SKM-1 (cell line): ENCODE results near the gene NTSR1.
A peak's percentile ranks its signal among the peaks of the same experiment; 100 is the strongest.

Experiments
- DNase-seq: peaks from one replicate; lab custom pipeline; 2025; ENCODE audit not compliant: unreplicated experiment; lab: John Stamatoyannopoulos, UW

The NTSR1 gene

DNA sequence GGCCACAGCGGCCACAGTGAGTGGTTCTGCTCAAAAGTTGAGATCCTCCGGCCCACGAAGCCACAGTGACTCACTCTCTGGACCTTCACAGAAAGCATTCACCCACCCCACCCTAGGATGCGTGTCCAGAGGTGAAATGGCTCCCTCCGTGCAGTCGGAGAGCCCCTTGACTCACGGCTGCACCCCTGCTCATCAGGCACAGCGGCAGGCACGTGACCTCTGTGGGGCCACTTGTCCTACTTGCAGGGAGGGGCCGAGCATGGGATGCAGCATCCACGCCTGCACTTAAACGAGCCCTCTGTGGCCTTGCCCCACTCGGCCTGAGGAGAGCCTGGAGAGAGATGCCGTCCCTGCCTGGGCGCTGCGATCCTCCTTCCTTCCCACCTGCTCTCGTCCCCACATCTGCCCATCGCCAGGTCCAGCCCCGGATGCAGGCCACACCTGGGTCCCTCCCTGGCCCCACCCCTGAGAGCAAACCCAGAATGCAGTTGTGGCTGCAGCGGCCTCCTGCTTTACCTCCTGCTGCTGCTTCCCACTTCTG lies 28.7 kb downstream of the NTSR1 start:
- DNase-seq, result no peak

DNA sequence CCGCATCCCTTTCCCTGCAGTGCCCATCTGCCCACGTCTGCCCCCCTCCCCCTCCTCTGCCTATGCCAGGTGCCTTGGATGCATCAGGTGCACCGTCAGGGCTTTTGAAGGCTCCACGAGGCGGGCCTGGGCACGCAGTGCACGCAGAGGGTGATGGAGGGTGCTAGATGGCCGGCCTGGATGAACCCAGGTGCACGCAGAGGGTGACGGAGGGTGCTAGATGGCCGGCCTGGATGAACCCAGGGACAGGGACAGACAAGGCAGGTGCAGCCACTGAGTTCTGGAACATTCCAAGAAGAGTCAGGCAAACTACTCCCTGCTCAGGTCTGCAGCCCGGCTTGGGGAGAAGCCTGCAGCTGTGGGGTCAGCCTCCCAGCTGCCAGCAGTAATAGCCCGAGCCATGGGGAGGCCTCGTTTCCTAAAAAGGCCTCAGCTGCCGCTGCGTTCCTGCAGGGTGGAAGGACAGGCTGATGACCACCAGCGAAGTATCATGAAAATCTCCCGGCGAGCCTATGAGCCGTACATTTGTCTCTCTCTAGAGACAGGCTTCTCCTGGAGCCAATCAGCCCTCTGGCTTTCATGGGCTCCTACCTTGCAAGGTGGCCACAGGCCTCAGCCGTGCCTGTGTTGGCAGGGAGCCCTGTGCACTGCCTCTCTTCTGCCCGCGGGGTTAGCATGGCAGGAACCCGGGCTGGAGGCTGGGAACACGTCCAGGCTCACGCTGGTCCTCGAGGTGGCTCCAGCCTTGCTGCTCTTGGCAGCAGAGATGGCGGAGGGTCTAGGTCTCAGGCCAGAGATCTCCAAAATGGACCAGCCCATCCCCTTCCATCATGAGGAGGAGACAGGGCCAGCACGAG lies 29.6 kb downstream of the NTSR1 start:
- no peak for DNase-seq

DNA sequence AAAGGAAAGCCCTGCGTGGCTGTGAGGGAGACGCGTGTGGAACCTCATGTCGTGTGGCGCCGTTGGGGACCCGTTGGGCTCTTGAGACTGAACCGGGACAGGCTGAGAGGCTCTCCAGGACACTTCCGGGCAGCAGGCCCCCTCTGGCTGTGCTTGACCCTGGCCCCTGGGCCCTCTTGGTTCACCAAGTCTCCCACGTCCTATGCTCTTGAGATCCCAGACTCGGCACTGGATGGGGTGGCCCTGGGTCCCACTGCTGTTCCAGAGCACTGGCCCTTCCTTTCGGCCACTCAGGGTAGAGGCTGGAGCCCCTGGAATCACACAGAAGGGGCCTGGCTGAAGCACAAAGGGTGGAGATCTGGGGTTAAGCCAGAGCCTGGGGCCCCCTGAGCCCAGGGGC lies 30.4 kb downstream of the NTSR1 start:
- no peak for DNase-seq

DNA sequence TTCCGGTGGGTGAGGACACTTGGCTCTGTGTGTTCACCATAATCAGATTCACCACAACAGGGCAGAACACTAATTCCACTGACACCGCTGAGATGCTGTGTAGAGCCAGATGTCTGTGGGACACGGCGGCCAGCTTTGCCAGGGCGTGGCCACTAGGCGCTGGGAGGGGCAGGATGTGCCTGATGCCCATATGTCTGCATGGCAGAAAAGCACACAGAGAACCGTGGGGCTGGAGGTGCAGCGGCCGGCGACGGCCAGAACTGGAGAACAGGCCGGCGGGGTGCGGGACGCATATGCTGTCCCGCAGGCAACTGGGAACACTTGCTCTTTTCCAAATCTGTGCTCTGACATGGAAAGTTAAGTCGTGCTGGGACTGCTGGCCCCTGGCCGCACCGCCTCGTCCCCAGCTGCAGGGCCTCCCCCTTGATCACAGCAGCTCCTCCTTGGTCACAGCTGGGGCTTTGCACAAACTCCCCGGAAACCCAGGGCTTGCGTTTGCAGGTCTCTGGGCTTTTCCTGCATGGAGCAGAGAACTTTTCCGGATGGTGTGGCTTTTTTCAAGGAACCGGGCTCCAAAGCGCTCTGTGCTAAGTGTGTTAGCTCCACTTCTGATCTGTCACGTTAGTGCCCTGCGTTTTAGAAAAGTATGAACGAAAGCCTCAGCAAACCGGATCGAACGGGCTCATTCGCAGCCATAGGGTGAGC lies 31.1 kb downstream of the NTSR1 start:
- no peak for DNase-seq

DNA sequence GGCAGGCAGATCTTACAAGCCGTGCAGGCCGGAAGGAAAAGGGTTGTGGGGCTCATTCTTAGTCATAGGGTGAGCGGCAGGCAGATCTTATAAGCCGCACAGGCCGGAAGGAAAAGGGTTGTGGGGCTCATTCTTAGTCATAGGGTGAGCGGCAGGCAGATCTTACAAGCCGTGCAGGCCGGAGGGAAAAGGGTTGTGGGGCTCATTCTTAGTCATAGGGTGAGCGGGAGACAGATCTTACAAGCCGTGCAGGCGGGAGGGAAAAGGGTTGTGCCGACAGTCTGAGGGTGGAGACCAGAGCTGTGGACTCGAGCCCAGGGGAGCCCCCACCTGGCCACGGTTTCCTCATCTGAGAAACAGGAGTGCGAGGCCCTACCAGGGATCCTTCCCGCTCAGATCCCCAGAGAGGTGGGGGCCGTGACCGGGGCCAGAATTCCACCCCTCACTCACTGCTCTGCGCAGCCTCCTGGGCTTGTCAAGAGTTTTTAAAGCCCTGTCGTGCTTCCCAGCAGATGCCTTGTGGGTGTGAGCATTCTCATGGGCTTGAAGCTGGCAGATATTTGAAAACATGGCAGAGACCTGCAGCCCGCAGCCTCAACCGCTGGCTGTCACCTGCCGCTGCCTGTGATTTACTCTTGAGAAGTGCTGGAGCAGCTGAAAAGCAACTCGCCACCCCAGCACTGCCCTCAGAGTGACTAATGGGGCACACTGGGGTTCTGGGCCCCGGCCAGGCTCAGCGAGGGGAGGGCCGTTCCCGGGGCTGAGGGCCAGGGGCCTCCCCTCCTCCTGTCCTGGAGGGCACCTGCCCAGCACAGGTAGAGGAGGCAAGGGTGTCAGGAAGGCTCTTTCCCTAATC lies 31.9 kb downstream of the NTSR1 start:
- peak; percentile 65 for DNase-seq

DNA sequence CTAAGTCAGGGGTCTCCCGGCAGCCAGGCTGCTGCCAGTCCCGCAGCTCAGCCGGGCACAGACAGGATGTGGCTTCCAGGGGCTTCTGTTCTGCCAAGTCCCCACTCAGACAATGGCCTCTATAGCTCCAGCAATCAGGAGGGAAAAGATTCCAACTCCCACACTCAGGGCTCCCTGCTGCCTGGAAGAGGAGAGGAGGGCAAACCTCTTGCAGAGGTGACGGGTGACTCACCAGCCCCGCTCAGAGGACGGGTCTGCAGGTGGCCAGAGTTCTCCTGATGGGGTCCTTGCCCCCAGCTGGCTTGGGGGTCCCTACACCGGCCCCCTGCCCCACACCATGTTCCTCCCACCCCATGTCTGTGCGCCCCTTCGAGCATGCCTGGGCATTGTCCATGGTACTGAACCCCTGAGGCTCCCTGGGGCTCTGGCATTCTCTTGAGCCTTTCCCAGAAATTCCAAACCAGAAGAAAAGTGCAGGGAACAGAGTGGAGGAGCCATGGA lies 32.6 kb downstream of the NTSR1 start:
- no peak for DNase-seq

DNA sequence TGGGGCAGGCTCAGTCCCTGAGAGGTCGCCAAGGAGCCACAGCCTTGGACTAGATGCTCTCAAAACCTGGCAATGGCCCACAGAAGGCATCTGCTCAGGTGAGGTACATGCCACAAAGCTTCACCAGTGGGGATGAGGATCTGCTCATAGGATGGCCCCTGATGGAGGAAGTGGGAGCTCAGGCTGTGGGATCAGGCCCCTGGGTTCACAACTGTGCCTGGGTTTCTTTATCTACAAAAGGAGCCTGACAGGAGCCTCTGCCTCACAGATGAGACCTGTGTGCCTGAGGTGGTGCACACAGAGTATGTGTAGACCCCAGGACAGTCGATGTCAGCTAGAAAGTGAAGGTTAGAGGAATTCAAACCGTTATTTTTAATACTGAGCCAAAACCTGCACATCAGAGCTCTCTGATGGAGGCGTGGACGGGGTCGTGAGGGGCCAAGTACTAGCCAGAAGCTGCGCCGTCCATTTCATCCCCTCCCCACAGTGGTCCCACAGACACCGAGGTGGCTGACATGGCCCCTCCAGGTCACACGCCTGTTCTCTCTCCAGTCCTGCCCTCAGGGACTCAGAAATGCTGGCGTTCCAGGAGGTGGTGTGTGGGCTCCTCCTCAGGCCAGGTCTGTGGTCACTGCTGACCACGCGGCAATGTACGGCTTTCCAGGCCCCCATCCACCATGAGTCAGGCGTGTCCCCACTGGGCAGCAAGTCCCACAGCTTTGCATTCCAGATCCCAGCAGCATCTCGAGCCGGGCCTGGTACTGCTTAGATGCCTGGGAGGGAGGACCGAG lies 33.3 kb downstream of the NTSR1 start:
- DNase-seq, result no peak

DNA sequence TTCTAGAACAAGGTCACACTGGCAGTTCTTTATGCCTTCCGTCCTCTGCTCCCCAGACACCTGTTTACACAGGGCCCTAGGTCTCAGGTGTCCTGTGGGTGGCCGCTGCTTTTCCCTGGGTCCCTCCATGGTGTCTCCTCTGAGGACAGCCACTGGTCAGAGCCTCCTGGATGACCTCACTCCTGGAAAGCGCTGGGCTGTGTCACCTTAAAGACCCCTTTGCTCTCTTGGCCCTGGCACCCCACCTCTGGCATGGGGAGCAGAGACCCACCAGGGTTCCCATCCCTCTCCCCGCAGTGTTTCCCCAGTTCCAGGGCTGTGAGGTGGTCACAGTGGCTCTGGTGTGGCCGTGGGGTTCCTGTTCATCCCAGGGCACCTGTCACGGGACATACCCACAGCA lies 33.9 kb downstream of the NTSR1 start:
- no peak for DNase-seq

DNA sequence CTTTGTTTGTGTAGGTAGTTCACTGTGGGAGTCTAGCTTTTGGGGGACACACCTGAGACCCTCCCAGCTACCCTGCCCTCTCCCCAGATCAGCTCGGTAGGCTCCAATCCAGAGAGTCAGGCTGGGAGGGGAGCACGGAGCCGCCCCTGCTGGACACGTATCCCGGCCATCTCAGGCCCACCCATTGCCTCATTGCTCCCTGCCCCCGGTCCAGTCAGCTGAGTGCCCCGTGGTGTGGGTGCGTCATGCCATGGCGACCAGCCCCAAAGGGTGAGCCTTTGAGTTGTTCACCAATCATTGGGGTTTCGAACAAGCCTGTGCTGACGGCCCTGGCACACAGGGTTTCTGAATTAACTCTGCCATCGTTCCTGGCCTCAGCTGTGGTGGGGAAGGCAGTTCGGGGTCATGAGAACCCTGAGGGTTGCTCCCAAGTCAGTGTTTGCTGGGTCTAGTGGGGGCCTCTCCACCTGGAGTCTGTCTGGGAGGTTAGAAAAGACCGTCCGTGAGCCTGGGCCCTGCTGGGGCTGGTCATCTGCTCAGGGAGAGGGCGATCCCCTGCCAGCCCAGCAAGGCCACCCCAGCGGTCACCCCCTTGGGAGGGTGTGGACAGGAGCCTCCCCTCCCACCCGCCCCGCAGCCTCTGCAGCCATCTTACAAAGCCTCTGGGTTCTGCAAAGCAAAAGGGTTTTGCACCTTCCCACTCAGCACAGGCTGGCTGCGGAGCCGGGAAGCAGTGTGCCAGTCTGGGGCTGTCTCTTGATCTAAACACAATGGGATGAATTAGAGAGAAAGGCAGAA lies 34.5 kb downstream of the NTSR1 start:
- DNase-seq, result no peak

DNA sequence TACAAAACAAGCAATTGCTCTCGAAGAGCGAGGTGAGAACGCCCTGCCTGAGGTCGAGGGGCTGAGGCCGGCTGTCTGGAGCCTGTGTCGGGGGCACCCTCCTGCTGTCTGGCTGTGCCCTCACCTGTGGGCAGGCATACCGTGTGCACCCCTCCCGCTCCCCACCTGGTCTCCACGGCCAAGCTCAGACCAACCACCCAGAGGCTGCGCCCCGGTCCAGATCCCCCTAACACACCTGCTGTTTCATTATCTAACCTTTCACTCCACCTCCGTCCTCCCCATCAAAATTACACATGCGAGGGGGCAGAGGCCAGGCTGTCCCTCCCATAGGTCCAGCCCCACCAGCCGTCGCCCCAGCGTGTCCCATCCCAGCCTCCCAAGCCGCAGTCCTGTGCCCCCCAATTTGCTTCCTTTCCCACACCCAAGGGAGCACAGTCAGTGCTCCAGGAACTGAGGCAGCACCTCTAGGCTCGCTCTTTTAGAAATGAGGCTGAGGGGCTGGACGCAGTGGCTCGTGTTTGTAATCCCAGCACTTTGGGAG lies 35.2 kb downstream of the NTSR1 start:
- DNase-seq, result no peak

DNA sequence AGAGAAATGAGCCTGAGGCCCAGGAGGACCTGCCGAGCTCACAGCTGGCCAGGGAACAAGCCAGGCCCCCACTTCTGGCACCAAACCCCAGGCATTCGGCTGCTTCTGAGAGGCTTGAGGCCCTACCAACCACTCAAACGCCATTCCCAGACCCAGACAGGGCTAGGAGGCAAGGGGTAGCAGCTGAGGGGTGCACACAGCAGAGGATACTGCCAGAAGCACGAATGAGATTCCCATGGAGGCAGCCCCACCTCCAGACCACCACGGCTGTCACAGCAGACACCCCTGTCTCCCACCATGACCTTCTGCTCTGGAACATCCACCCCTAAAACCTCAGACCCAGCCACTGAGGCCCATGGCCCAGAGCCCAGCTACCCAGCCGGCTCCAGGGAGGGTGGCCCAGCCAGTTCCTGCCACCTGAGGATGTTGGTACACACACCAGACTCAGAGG lies 36.1 kb downstream of the NTSR1 start:
- no peak for DNase-seq

DNA sequence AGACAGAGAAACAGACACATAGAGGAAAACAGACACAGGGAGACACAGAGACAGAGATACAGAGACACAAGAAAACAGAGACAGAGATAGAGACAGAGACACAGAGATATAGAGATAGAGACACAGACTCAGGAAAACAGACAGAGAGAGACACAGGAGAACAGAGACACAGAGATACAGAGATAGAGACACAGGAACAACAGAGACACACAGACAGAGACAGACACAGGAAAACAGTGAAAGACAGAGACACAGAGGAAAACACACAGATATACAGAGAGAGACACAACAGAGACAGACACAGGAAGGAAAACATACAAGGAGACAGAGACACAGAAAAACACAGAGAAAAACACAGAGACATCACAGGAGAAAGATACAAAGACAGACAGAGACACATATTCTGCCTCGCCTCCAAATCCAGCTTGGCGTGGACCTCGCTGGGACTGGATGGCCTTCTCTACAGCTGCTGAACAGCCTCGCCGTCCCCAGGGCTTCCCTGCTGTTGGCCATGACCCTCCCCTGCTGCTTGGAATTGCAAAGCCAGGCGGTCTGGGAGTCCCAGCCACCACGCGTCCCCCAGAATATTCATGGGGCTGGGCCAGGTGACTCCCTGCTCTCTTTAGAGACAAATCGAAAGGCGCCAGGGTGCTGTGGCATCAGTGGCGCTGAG lies 36.8 kb downstream of the NTSR1 start:
- DNase-seq, result no peak

DNA sequence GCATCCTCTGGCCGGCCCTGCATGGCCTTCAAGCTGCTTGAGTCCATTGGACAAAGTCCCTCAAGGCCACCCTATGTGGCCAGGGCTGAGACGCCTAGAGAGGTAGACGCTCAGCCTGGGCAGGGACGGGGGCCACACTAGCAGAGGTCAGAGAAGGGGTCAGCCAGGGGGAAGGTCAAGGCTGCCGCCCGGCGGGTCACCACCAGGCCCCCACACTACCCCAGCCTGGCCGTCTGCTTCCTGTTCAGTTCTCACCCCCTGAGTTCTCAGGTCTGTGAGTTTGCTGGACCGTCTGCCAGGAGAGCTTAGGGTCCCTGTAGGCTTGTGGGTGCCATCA lies 37.3 kb downstream of the NTSR1 start:
- no peak for DNase-seq

DNA sequence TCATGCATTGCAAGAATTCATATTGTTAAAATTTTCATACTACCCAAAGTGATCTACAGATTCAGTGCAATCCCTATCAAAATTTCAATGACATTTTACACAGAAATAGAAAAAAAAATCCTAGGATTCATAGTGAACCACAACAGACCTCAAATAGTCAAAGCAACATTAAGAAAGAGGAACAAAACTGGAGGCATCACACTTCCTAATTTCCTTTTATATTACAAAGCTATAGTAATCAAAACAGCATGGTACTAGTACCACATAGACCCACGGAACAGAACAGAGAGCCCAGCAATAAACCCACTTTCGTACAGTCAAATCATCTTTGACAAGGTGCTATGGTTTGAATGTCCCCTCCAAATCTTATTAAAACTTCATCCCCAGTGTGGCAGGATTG lies 39.7 kb downstream of the NTSR1 start:
- no peak for DNase-seq

DNA sequence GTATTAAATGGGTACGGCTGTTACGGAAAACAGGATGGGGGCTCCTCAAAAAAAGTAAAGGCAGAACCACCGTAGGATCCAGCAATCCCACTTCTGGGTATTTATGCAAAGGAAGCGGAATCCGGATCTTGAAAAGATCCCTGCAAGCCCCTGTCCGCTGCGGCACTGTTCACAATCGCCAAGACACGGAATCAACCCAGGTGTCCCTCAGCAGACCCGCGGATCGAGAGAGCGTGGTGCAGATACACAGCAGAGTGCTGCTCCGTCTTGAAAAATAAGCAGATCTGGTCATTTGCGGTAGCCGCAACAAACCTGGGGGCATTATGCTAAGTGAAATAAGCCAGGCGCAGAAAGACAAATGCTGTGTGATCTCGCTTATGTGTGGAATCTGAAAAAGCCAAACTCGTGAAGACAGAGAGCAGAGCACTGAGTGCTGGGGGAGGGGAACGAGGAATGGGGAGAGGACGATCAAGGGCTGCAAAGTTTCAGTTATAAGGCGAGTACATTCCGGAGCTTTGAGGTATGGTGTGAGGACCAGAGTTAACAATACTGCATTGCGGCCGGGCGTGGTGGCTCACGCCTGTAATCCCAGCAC lies 41.3 kb downstream of the NTSR1 start:
- no peak for DNase-seq

DNA sequence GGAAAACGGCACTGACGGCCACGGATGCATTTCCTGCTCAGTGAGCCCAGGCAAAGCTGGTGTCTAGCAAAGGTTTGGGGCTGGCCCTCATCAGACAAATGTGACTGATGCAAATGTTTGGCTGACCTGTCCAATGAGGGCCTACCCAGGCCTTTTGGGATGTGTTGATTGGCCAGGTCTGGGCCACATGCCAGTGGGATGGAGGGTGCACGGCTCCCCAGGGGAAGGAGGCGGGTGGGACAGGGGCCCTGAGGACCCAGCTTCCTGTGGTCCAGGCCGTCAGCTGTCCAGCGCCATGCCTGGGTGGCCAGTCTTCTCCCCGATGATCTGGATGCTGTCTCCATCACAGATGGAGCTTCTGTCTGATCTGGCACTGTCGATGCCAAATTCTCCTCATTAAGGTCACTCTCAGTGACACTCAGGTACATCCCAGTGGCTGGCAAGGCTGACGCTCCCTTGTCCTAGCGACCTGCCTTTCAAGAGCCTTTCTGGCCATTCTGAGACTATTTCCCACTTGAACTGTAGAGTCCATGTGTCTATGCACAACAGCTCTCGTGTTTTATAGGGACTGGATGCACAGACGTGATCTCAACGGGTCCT lies 43.0 kb downstream of the NTSR1 start:
- no peak for DNase-seq

DNA sequence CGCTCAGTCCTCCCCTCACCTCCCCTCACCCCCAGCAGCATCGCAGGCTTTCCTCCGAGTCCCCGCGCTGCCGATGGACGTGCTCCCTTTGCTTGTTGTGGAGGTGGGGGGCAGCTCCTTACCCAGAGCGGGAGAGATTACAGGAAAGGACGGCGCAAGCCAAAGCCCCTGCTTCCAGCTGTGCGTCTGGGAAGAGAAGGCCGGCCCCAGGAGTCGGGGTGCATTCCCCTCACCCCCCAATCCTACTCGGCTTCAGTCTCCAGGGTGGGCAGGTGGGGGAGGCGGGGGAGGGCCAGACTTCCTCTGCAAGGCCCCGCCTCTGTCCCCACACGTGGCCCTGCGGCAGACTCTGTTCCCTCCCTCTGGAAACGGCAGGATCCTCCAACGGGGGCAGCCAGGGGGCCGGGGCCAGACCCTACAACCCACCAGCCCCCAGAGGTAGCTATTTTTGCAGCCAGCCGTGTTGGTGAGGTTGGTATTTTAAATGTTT lies 43.6 kb downstream of the NTSR1 start:
- DNase-seq, result no peak
